Renal cortex interstitium (tissue), 11 donors: Measurements from ENCODE around the gene GPHN. TPM values are rescaled to one million over a fixed set of nuclear protein-coding genes. Genes with fewer than 3 reads are reported as not detected.
A peak's percentile ranks its signal among the peaks of the same experiment; 100 is the strongest.
"Not testable (repeated sequence)": the region's sequence is repeated elsewhere in the genome, so short reads cannot be mapped to it uniquely, and the experiment has no call there.

Experiments
- DNase-seq, 11 donors: peaks; one replicate each; pipeline ENCODE4 v3.0.0-alpha.2; 2013; ENCODE audit warnings: low read depth in 9 of 11, low spot score in 4 of 11; ENCODE audit errors: extremely low read depth in 1 of 11
- polyA plus RNA-seq, 3 donors: library from polyadenylated mRNA; unstranded; fragments of 120-200 nt; gene quantifications; one replicate each; pipeline ENCODE4 v1.2.1, GENCODE V29; 2013; ENCODE audit not compliant: insufficient read length in 3 of 3

GPHN gene
- polyA plus RNA-seq, 3 donors = 66.0 to 77.8 (median 70.6) TPM

GRCh38 chr14:66716227-66716626 is 208.3 kb downstream of the GPHN start:
- no peak for DNase-seq

- DNase-seq = no peak
Measured at GRCh38 chr14:66717561-66718140, 209.7 kb downstream of the GPHN start.

- no peak for DNase-seq
Measured at GRCh38 chr14:66724996-66725395, 217.0 kb downstream of the GPHN start.

DNA sequence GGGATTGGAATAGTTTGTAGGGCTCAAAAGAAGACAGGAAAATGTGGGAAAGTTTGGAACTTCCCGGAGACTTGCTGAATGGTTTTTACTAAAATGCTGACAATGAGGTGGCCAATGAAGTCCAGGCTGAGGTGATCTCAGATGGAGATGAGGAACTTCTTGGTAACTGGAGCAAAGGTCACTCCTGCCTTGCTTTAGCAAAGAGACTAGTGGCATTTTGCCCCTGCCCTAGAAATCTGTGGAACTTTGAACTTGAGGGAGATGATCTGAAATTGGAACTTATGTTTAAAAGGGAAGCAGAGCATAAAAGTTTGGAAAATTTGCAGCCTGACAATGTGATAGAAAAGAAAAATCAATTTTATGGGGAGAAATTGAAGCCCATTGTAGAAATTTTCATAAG is 223.4 kb downstream of the GPHN start:
- DNase-seq = not testable (repeated sequence)

DNA sequence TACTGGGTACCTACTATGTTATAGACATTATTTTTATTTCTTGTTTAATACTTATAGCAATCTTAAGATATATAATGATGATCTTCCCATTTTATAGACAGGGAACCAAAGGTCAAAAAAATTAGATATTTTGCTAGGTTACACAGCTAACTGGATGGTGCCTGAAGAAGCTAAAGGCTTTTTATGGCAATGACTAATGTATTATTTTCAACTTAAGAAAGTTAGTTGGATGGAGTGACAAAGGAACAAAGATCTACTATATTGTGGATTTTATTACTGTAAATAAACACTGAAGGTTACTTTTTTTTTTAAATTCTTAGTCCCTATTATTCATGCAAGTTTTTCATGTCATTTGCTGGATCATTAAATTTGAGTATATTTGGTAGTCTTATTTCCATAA is 227.9 kb downstream of the GPHN start:
- DNase-seq = no peak

DNA sequence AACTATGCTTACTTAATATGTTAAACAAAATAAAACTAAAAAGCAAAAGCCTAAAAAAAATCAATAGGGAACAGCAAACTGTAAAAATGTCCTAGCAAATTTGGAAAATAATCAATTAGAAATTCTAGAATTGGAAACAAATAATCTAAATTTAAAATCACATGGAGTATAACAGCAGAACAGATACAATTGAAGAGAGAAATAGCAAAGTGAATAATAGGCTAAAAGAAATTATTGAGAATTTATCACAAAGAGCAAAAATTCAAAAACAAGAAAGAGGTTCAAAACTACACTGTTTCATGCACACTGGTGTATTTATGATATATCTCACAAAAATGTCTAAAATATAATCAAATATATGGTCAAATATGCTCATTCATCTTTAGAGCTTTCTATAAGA is 231.9 kb downstream of the GPHN start:
- no peak for DNase-seq

GRCh38 chr14:66745078-66745477 is 237.1 kb downstream of the GPHN start:
- no peak for DNase-seq

GRCh38 chr14:66746316-66747006 is 238.5 kb downstream of the GPHN start:
- peak in 5 of 11 donors; percentile 8 to 28 (median 14) for DNase-seq

DNA sequence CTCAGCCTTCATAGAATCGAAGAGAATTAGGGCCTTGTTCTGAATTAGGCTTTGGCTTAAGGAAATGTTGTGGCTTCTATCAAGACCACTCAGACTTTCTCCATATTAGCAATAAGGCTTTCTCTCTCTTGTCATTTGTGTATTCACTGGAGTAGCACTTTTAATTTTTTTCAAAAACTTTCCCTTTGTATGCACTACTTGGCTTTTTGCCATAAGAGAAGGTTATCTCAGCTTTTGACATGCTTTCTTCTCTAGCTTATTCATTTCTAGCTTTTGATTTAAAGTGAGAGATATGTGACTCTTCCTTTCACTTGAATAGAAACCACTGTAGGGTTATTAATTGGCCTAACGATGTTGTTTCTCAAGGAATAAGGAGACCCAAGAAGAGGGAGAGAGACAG is 244.2 kb downstream of the GPHN start:
- no peak for DNase-seq

- no peak for DNase-seq
Measured at GRCh38 chr14:66758031-66758613, 250.2 kb downstream of the GPHN start.

DNA sequence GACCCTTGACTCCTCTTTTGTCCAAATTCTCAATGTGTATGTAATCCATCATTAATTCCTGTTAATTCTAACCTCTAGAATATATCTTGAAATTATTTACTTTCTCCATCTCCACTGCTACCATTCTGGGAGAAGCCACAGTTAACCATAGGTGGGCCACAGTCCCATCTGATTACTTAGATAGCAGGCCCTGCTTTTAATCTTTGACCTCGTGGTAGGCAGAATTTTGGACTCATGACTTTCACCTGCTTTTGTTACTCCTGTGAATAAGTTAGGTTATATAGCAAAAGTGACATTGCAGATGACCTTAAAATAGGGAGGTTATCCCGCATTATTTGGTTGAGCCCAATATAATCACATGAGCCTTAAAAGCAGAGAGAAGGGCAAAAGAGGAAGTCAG is 264.2 kb downstream of the GPHN start:
- DNase-seq = no peak

DNA sequence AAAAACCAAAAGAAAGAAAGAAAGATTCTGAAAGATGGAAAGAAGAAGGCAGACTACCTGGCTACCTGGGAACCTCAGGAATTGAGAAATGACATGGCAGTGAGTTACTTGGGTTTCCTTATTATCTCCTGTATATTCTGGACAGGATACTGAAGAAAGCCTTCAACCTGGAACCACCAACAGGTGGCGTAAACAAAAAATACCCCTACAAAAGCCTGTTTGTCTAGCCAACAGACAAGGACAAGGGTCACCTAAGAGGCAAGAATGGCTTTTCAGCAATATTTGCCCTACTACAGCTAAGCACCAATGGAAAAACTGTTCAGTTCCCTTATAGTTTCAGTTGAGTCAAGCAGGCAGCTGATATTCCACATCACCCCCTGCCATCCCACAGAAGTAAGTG is 274.9 kb downstream of the GPHN start:
- DNase-seq = no peak

GRCh38 chr14:66790101-66790500 is 282.2 kb downstream of the GPHN start:
- no peak for DNase-seq

GRCh38 chr14:66802962-66803361 is 295.0 kb downstream of the GPHN start:
- no peak for DNase-seq

DNA sequence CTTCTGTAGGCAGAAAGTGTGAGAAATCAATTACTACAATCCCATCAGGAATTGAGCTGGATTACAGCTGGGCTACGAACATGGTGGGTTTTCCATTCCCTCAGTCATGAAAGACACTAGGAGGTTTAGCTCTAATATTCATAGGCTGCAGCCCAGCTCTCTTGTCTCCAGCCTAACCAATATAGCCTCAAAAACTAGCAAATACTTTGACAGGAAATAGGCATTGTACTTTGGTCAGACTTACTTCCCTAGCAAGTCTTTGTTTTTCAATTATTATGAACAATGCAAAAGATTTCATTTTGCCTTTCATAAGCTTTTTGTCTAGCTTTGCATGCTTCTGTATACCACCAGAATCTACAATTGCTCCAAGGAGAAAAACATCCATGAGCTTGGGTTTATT is 296.2 kb downstream of the GPHN start:
- DNase-seq = no peak

DNA sequence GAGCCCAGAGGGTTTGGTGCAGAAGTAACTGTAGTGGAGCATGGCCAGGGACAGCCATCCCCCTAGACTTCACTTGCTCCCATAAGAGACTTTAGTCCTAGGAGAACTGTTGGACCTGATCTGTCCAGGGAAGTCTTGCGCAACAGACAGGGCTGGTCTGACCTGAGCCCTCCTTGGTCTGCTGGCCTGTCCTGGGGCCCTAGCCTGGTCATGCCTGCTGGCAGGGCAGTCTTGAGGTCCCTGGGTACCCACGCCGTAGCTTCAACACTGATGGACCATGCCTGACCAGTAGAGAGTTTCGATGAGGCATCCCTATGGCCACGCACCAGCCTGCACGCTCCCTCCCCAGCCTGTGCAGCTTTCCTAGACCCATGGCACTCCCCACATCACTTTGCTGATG is 305.7 kb downstream of the GPHN start:
- no peak for DNase-seq

DNA sequence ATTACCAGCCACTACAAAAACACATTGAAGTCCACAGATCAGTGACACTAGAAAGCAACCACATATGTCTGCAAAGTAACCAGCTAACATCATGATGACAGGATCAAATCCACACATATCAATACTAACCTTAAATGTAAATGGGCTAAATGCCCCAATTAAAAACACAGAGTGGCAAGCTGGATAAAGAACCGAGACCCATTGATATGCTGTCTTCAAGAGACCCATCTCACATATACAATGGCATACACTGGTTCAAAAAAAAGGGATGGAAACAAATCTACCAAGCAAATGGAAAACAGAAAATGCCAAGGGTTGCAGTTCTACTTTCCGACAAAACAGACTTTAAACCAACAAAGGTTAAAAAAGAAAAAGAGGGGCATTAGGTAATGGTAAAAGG is 307.7 kb downstream of the GPHN start:
- no peak for DNase-seq

- no peak for DNase-seq
Measured at GRCh38 chr14:66824251-66824650, 316.3 kb downstream of the GPHN start.

GRCh38 chr14:66827182-66827581 is 319.2 kb downstream of the GPHN start:
- DNase-seq = no peak

DNA sequence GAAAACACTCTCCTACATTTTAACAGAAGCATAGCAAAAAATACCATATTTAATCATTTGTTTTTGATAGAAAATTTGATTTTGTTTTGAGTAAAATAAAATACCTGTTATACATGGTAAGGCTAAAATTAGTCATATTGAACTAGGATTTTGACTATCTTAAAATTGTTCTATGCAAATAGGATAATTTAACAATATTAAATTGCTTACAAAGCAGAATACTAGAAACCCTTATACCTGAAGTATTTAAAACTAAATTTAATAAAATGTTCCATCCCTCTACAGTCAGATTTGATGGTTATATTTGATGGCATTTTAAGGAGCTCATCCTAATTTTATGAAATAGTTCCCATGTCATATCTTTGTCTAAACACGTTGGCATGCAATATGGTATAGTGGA is 323.2 kb downstream of the GPHN start:
- DNase-seq = no peak

- DNase-seq = no peak
Measured at GRCh38 chr14:66833816-66834215, 325.9 kb downstream of the GPHN start.
